ENCODE measurements around the gene GPATCH1. TPM values are rescaled to one million over a fixed set of nuclear protein-coding genes. Genes with fewer than 3 reads are reported as not detected.
"Not testable (repeated sequence)": the region's sequence is repeated elsewhere in the genome, so short reads cannot be mapped to it uniquely, and the experiment has no call there.

GPATCH1 gene
- total RNA-seq = 10 to 100 TPM in 3 of 8 experiments, 1 to 10 TPM in 5; 5.9 to 11.1 (median 9.2) TPM

DNA sequence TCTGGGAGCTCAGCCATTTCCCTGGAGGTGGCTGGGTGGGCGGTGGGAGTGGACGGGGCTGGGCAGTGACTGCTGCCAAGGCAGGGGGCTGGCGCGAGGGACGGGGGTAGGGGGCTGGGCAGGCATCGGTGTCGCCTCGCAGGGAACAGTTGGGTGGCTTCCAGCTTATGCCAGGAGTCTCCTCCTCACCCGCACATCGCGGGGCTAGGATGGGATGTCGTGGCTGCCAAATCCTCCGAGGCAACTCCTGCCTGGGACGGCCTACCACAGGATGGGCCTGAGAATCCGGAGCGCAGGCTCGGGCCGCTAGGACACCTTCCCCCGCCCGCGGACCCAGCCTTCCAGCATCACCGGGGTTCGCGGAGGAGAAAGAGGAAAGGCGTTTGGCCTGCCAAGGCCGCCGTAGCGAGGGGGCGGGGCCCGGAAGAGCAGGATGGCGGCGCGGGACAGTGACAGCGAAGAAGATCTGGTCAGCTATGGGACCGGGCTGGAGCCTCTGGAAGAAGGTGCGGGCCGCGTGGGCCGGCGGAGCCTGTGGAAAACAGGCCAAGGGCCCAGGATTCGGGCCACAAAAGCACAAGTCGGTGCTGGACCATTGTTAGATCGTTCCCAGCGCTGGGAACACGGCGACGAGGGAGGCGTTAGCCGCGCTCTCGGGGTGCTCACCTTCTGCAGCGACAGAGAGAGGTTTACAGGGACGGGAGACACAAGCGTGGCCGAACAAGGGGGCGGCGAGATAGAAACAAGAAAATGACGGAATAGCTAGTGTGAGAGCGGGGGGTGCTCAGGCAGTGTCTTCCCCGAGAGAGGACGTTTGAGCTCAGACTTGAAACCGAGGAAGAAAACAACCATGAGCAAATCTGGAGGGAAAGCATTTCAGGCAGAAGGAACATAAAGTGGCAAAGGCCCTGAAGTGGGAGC lies at the start of gene GPATCH1:
TSS of gene GPATCH1 (plus strand) at position 421 of the 921 bp plus-strand sequence. CDS start at position 434, 13 bp downstream.
- in situ Hi-C loops (cut with MboI; ENCODE audit: low pct_unique_long_range_greater_than_20kb in 2 of 9, low sequenced_read_pairs in 9 of 9, unreplicated experiment in 9 of 9) = loop anchor here in 1 of 9 experiments (25.0 kb wide), 1 partner anchor 94 kb away; no protein-coding TSS in a partner anchor
- Histone ChIP-seq H3K27ac (peak within 1 kb of the TSS; percentile 86 to 90), H3K4me1 (replicated peaks in 1 of 2) (peaks cover 4 to 10% of the 10 kb centered on the region in 2 donors), H3K4me3 (peak within 1 kb of the TSS; percentile 73 to 95 (median 78))
- ATAC-seq (replicated peaks in 6 of 8) = peak; percentile 66 to 94 (median 91)
- 0 to 2% (median 0%) methylated on average over 3 to 19 of the region's 62 CpGs; no CpG with 5 or more reads in 1 of the 10 experiments for WGBS, 10 experiments

DNA sequence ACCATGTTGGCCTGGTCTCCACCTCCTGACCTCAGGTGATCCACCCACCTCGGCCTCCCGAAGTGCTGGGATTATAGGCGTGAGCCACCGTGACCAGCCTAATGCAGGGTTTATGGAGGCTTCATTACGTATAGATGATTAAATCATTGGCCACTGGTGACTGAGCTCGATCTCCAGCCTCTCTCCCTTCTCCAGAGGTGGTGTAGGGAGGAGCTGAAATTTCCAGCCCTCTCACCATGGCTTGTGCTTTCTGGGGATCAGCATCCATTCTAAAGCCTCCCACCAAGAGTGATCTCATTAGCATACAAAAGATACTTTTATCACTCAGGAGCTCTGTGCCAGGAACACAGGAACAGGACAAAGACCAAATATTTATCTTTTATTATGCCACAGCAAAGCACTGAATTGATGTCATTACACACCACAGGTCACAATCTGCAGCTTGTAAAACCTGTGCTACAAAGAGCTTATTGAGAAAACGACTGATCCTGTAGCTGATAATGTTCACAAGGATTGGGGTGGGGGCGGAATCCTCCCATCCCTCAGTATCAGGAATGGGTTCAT lies 48.7 kb upstream of the GPATCH1 start:
- in situ Hi-C loops (cut with MboI; ENCODE audit: low pct_unique_long_range_greater_than_20kb in 2 of 9, low sequenced_read_pairs in 9 of 9, unreplicated experiment in 9 of 9) = no loop called here
- Histone ChIP-seq H3K4me3 (no peak overlapping the region), H3K27ac (no peak overlapping the region), H3K4me1 (replicated peaks in 1 of 2) (no peaks in the 10 kb centered on the region)
- WGBS, 10 experiments = 20 to 100% (median 82%) methylated on average over 1 to 6 of the region's 8 CpGs
- ATAC-seq (replicated peaks in 6 of 8) = peak in 1 of 8 experiments; percentile 29

GRCh38 chr19:33035461-33035860 lies 45.5 kb upstream of the GPATCH1 start:
- H3K27ac ChIP-seq = no peak overlapping the region
- no peak overlapping the region for H3K4me3 ChIP-seq
- H3K4me1 ChIP-seq (replicated peaks in 1 of 2) = peaks cover 0 to 4% of the 10 kb centered on the region in 2 donors
- 17 to 100% (median 100%) methylated on average over 1 to 5 of the region's 10 CpGs; no CpG with 5 or more reads in 3 of the 10 experiments for WGBS, 10 experiments
- no peak for ATAC-seq (replicated peaks in 6 of 8)
- in situ Hi-C loops (cut with MboI; ENCODE audit: low pct_unique_long_range_greater_than_20kb in 2 of 9, low sequenced_read_pairs in 9 of 9, unreplicated experiment in 9 of 9) = no loop called here

DNA sequence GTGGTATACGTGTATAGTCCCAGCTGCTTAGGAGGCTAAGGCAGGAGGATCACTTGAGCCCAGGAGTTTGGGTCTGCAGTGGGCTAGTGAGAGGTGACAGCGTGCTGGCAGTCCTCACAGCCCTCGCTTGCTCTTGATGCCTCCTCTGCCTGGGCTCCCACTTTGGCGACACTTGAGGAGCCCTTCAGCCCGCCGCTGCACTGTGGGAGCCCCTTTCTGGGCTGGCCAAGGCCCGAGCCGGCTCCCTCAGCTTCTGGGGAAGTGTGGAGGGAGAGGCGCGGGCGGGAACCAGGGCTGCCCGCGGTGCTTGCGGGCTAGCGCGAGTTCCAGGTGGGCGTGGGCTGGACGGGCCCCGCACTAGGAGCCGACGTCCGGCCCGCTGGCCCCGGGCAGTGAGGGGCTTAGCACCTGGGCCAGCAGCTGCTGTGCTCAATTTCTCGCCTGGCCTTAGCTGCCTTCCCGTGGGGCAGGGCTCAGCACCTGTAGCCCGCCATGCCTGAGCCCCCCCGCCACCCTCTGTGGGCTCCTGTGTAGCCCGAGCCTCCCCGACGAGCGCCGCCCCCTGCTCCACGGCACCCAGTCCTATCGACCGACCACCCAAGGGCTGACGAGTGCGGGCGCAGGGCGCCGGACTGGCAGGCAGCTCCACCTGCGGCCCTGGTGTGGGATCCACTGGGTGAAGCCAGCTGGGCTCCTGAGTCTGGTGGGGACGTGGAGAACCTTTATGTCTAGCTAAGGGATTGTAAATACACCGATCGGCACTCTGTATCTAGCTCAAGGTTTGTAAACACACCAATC lies 44.4 kb upstream of the GPATCH1 start:
- in situ Hi-C loops (cut with MboI; ENCODE audit: low pct_unique_long_range_greater_than_20kb in 2 of 9, low sequenced_read_pairs in 9 of 9, unreplicated experiment in 9 of 9); ATAC-seq (replicated peaks in 6 of 8); H3K4me3 ChIP-seq; H3K27ac ChIP-seq: not testable (repeated sequence)
- WGBS, 10 experiments = 17 to 100% (median 83%) methylated on average over 1 to 5 of the region's 45 CpGs; no CpG with 5 or more reads in 3 of the 10 experiments
- peaks cover 0 to 11% of the 10 kb centered on the region in 2 donors for H3K4me1 ChIP-seq (replicated peaks in 1 of 2)

DNA sequence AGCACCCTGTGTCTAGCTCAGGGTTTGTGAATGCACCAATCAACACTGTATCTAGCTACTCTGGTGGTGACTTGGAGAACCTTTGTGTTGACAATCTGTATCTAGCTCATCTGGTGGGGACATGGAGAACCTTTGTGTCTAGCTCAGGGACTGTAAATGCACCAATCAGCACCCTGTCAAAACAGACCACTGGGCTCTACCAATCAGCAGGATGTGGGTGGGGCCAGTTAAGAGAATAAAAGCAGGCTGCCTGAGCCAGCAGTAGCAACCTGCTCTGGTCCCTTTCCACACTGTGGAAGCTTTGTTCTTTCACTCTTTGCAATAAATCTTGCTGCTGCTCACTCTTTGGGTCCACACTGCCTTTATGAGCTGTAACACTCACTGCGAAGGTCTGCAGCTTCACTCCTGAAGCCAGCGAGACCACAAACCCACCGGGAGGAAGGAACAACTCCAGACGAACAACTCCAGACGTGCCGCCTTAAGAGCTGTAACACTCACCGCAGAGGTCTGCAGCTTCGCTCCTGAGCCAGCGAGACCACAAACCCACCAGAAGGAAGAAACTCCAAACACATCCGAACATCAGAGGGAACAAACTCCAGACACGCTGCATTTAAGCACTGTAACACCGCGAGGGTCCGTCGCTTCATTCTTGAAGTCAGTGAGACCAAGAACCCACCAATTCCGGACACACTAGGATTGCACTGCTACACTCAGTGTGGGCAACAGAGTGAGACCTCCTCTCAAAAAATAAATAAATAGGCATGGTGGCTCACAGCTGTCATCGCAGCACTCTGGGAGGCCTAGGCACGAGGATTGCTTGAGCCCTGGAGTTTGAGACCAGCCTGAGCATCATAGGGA lies 43.6 kb upstream of the GPATCH1 start:
- in situ Hi-C loops (cut with MboI; ENCODE audit: low pct_unique_long_range_greater_than_20kb in 2 of 9, low sequenced_read_pairs in 9 of 9, unreplicated experiment in 9 of 9); H3K27ac ChIP-seq; ATAC-seq (replicated peaks in 6 of 8); H3K4me3 ChIP-seq: not testable (repeated sequence)
- WGBS, 10 experiments = 86 to 100% (median 99%) methylated on average over 1 to 5 of the region's 18 CpGs; no CpG with 5 or more reads in 4 of the 10 experiments
- H3K4me1 ChIP-seq (replicated peaks in 1 of 2) = peaks cover 0 to 14% of the 10 kb centered on the region in 2 donors

GRCh38 chr19:33039108-33039599 lies 41.8 kb upstream of the GPATCH1 start:
- in situ Hi-C loops (cut with MboI; ENCODE audit: low pct_unique_long_range_greater_than_20kb in 2 of 9, low sequenced_read_pairs in 9 of 9, unreplicated experiment in 9 of 9) = no loop called here
- 50 to 100% (median 85%) methylated on average over 1 to 6 of the region's 10 CpGs; no CpG with 5 or more reads in 4 of the 10 experiments for WGBS, 10 experiments

GRCh38 chr19:33039815-33040214 lies 41.2 kb upstream of the GPATCH1 start:
- H3K27ac ChIP-seq = no peak overlapping the region
- no peak overlapping the region for H3K4me3 ChIP-seq
- WGBS, 10 experiments = 67 to 100% (median 100%) methylated on average over 1 of the region's 1 CpG; no CpG with 5 or more reads in 6 of the 10 experiments
- ATAC-seq (replicated peaks in 6 of 8) = no peak
- peaks cover 0 to 14% of the 10 kb centered on the region in 2 donors for H3K4me1 ChIP-seq (replicated peaks in 1 of 2)
- in situ Hi-C loops (cut with MboI; ENCODE audit: low pct_unique_long_range_greater_than_20kb in 2 of 9, low sequenced_read_pairs in 9 of 9, unreplicated experiment in 9 of 9) = no loop called here

More at GRCh38 chr19:33039108-33039599, 41.8 kb upstream of the GPATCH1 start:
- no peak overlapping the region for H3K27ac ChIP-seq
- ATAC-seq (replicated peaks in 6 of 8) = no peak
- no peak overlapping the region for H3K4me3 ChIP-seq
- peaks cover 0 to 14% of the 10 kb centered on the region in 2 donors for H3K4me1 ChIP-seq (replicated peaks in 1 of 2)

- Histone ChIP-seq H3K27ac (peak overlapping the region in 1 of 2 donors; percentile 62), H3K4me1 (replicated peaks in 1 of 2) (peaks cover 0 to 14% of the 10 kb centered on the region in 2 donors), H3K4me3 (no peak overlapping the region)
- 30 to 86% (median 49%) methylated on average over 1 to 7 of the region's 9 CpGs; no CpG with 5 or more reads in 4 of the 10 experiments for WGBS, 10 experiments
- ATAC-seq (replicated peaks in 6 of 8) = peak in 5 of 8 experiments; percentile 61 to 92 (median 87)
- in situ Hi-C loops (cut with MboI; ENCODE audit: low pct_unique_long_range_greater_than_20kb in 2 of 9, low sequenced_read_pairs in 9 of 9, unreplicated experiment in 9 of 9) = no loop called here
Observed at GRCh38 chr19:33040994-33041827, 39.8 kb upstream of the GPATCH1 start.

GRCh38 chr19:33041828-33042160 lies 39.2 kb upstream of the GPATCH1 start:
- H3K4me3 ChIP-seq; ATAC-seq (replicated peaks in 6 of 8); in situ Hi-C loops (cut with MboI; ENCODE audit: low pct_unique_long_range_greater_than_20kb in 2 of 9, low sequenced_read_pairs in 9 of 9, unreplicated experiment in 9 of 9): not testable (repeated sequence)
- Histone ChIP-seq H3K4me1 (replicated peaks in 1 of 2) (peaks cover 0 to 14% of the 10 kb centered on the region in 2 donors), H3K27ac (peak overlapping the region in 1 of 2 donors; percentile 62)
- WGBS, 10 experiments = 73 to 100% (median 85%) methylated on average over 1 to 3 of the region's 3 CpGs; no CpG with 5 or more reads in 4 of the 10 experiments

DNA sequence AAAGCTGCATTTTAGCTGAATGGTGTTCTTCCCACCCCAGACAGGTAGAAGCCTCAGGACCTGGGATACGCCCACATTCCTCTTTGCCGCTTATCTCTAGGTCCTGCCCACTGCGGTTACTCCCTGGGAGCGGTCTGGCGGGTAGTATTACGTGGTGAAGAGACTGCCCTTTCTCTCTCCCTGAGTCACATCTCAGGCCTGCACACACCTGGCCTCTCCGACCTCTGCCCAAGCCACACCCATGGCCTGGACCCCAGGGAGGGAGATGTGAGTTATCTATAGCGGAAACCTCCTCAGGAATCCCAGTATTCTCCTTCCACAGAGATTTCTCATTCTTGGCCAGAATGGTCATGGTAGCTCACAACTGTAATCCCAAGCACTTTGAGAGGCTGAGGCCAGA lies 33.6 kb upstream of the GPATCH1 start:
- ATAC-seq (replicated peaks in 6 of 8) = no peak
- H3K4me1 ChIP-seq (replicated peaks in 1 of 2) = no peaks in the 10 kb centered on the region
- no peak overlapping the region for H3K27ac ChIP-seq
- in situ Hi-C loops (cut with MboI; ENCODE audit: low pct_unique_long_range_greater_than_20kb in 2 of 9, low sequenced_read_pairs in 9 of 9, unreplicated experiment in 9 of 9) = no loop called here
- no peak overlapping the region for H3K4me3 ChIP-seq
- WGBS, 10 experiments = 54 to 100% (median 92%) methylated on average over 2 to 6 of the region's 8 CpGs; no CpG with 5 or more reads in 3 of the 10 experiments
